Raji (cell line): ENCODE data around the gene ANKRD16.
A peak's percentile ranks its signal among the peaks of the same experiment; 100 is the strongest.

Experiments used
- POLR2A ChIP-seq: IDR thresholded peaks from 2 replicates; pipeline ENCODE4 v1.6.1; 2011; ENCODE audit warnings: low read depth, low read length, control low read depth; ENCODE audit not compliant: insufficient read depth

ANKRD16 gene

DNA sequence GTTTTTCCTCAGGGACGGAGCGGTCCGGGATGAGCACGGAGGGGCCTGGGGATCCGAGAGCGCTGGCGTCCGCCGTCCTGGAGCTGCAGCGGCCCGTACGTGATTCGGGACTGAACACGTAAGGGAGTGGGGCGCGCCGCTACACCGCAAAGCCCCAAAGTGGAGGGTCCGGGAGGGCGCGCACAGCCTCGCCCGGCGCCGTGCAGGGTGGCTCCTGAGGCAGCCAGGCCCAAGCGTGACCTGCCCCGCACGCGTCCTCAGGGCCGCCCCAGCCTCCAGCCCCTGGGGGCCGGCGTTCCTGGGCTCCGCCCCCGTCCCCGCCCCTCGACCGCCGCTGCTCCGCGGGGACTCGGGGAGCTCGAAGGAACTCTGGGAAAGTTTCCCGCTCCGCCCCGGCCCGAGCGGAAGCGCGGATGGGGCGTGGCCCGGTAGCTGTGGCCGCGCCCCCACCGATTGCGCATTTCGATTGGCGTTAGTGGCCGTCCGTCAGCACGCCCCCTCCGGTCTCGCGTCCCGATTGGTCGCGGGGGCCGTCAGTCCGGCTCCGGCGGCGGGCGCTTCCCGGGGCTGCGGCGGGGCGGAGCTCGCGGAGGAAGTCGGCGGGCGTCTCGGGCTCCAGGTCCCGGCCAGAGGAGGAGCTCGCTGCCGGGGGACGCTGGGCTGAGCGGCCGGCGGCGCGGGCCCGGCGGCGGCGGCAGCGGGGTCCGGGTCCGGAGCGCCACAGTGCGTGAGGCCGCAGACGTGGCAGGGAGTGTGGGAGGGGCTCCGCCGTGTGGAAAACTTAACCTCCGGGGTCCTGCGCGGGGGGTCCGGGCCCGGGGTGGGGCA is at the start of gene ANKRD16, which contains the start of gene FBH1:
ANKRD16 (minus strand) TSS at position 270 of the 828 bp plus-strand sequence. CDS start 539 bp downstream, outside the sequence.
FBH1 (plus strand) TSS at position 620 of the 828 bp plus-strand sequence; CDS start at position 723, 103 bp downstream.
- TF ChIP-seq POLR2A, result peak; percentile 97

DNA sequence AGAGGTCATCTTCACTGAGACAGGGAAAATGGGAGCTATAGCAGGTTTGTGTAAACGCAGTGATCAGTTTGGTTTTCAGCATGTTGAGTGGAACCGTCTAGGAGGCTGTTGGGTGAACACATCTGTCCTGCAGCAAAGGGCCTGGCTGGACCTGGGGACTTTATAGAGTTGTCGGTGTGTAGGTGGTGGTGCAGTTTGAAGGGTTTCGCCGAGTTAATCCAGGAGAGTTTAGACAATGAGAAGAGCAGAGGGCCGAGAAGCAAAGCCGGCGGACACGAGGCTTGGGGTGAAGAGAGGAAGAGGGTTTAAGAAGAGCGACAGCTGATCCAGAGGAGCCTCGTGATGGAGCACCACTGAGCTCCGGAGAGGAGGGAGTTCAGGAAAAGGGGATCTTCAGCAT is 48.6 kb upstream of the ANKRD16 start:
- no peak for TF ChIP-seq POLR2A

DNA sequence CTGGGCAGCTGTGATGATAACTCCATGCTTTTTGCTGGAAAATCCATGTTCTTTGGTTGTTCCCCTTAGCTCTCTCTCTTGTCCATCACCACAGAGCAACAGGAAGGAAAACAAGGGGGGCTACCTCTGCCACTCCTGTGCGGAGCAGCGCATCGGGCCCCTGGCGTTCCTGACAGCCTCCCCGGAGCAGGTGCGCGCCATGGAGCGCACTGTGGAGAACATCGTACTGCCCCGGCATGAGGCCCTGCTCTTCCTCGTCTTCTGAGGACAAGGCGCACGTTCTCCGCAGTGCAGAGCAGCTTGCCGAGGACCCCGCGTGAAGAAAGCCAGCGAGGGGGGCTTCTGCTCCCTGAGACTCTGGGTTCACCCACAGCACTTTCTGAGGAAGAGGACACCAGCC is 47.3 kb upstream of the ANKRD16 start:
- no peak for TF ChIP-seq POLR2A

DNA sequence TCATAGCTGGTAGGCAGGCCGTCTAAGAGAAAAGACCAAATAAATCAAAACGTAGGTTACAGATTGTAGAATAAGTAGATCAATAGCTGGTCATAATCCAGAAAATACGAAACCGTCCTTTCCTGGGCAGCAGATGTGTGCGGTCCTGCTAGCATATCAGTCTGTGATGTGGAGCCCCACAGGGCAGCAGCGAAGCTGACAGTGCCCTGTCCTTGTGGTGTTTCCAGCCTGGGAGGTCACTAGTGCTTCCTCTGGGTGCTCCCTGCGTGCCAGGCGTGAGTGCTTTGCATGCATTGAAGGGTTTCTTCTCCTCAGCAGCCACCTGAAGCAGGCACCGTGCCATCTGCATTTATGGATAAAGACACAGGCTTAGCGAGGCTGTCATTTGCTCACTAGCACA is 45.9 kb upstream of the ANKRD16 start:
- TF ChIP-seq POLR2A, result no peak

DNA sequence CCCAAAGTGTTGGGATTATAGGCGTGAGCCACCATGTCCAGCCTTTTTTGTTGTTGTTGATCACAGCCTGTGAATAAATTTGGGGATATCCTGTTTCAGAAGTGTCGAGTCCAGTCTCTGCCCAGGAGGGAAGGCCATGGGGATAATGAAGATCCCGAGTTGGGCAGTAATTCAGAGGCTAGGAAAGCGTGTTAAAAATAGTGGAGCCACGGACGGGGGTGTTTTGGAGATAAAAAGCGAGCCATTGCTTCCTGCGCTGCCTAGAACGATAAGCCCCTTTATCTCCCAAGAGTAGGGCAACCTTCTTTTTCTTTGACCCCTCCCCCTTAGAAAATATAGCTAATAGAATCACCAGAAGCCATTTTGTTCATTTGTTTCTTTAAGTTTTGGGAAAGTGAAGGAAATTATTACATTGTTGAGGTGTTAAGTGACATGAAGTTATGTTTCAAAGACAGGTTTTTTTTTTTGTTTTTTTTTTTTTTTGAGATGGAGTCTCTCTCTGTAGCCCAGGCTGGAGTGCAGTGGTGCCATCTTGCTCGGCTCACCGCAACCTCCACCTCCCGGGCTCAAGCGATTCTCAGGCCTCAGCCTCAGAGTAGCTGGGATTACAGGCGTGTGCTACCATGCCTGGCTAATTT is 44.3 kb upstream of the ANKRD16 start:
- no peak for TF ChIP-seq POLR2A

DNA sequence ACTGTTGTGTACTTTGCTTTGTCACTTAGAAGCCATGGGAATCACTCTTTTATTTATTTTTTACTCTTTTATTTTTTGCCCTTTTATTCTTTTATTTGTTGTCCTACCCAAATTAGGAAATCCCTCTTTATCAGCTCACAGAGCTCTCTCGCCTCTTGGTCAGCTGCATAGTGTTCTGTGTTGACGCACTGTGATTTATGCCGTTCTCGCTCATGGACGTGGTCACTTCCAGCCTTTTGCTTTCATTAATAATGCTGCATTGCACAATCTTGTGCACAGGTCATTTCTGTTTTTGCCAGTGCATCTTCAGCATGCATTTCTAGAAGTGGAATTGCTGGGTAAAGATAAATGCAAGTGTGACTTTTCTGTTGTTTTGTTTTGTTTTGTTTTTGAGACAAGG is 42.7 kb upstream of the ANKRD16 start:
- no peak for TF ChIP-seq POLR2A

DNA sequence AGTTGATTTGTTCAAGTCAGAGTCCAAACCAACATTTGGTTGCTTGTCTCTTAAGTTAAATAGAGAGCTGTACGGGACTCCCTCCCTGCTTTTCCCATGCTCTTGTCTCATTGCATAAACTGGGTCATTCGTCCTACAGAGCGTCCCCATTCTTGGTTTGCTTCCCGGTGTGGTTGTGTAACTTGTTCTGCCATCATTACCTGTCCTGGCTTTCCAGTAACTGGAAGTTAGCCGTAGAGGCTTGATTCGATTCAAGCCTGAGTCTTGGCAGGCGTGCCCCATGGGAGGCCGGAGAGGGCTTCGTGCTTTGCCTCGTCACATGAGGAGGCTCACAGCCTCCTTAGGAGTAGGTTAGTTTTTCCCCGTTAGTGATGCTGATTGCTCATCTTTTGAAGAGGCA is 40.6 kb upstream of the ANKRD16 start:
- no peak for TF ChIP-seq POLR2A

DNA sequence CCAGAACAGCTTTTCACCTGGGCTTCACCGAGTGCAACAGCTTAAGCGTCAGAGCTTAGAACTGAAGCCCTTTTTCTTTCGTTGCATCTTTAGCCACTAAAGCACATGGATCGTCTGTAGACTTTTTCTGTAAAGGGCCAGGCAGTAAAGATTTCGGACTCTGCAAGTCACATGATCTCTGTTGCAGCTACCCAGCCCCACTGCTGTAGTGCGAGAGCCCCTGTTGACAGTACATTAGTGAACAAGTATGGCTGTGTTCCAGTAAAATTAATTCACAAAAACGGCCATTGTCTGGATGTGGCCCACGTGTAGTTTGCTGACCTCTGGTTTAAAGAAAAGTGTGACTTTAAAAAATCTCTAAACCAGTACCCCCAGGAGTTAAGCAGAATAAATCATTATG is 39.7 kb upstream of the ANKRD16 start:
- no peak for TF ChIP-seq POLR2A

DNA sequence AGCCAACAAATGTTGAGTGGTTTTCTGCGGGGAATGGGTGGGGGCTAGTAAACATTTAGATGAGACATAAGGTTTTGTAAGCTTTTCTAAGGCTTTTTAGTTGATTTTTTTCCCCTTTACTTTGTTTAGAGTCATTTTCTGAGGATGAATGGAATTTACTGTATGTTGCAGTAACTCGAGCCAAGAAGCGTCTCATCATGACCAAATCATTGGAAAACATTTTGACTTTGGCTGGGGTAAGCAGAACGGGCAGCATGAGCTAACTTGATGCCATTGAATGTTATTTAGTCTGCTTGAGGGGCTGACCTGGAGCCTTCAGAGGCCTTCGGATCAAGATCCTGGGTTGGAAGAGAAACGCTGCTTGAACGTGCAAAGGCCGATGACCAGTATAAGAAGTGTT is 37.6 kb upstream of the ANKRD16 start:
- TF ChIP-seq POLR2A, result no peak

DNA sequence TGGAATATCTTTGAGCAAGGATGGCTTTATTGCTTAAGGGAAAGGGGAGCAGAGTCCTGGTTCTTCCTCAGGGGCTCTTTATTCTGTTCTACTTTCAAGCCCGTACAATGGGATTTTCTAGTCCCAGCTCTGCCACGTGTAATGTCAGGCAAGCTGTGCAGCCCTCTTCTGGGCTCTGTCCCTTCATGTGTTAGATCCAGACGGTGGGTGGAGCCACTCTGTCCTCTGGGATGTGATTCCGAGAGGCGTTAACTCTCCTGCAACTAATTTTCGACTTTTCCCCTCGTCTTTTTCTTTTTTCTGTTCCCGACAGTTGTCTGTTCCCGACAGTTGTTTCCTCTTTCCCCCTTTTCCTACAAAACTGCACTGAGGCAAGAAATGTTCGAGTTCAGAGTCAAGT is 35.2 kb upstream of the ANKRD16 start:
- no peak for TF ChIP-seq POLR2A

DNA sequence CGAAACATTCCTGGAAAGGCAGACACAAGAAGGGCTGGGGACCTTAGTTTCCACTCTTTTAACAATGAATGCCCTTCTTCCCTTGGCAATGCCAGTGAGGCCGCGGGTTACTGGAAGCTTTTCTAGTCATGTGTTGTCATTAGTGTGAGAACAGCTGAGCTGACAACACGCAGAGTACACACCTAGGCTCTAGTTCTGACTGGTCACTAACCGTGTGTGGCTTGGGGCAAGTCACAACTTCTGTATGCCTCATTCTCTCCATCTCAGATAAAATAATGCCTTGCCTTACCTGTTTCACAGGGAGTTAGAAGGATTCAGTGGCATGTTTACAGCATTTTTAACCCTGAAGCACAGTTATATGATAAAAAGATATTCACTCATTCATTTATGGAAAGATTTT is 32.1 kb upstream of the ANKRD16 start:
- no peak for TF ChIP-seq POLR2A

DNA sequence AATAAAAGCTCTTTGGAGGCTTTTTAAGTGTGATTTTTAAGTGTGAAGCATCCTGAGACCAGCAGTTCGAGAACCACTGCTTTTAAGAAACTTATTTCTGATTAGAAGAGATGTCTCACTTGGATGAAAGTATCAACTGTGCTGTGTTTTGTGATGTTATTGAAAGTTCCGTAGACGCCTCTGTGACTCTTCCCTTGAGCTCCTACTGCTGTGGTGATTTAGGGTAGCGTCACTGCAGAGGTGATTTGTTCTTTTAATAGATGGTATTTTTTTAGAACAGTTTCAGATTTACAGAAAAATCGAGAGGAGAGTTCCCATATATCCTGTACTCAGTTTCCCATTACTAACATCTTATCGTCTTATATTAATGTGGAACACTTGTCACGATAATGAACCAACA is 29.9 kb upstream of the ANKRD16 start:
- TF ChIP-seq POLR2A, result no peak

DNA sequence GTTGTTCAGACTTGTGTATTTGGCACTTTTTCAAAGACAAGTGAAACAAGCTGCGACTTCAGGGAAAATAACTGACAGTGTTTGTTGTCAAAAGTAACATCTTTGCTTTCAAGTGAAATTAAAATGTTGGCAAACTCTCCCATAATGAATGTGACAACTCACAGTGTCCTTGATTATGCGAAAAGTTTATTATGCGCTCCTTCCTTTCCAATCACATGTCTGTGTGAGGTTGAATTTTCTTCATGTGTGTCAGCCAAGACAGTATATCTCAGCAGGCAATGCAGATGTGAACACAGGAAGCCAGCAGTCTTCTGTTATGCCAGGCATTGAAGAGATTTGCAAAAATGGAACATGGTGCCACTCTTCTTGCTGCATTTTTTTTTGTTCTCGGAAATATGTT is 29.1 kb upstream of the ANKRD16 start:
- TF ChIP-seq POLR2A, result no peak

DNA sequence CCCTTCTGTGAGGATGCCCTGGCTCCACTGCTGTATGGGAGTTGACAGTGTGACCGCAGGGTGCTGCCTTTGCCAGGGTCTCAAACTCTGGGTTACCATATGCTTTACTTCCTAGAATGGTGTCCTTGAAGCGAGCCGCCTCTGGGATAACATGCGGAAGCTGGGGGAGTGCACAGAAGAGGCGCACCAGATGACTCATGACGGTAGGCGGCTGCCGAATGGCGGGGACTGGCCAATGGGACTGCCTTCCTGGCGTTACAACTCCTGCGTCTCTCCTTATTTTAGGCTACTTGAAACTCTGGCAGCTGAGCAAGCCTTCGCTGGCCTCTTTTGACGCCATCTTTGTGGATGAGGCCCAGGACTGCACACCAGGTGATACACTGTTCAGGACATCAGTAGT is 27.6 kb upstream of the ANKRD16 start:
- no peak for TF ChIP-seq POLR2A

DNA sequence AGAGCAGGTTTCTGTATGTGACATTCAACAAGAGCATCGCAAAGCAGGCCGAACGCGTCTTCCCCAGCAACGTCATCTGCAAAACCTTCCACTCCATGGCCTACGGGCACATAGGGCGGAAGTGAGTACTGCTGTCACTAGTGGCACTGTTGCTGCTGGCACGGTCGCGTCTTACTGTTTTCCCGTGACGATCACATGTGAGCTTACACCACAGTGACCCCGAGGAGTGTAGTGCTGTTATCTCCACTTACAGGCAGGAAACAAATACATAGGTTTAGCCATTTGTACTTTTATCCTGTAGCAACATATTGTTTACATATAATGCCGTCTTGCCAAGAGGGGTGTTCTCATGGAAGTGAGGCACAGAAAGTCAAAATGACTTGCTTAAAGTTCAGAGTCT is 25.8 kb upstream of the ANKRD16 start:
- no peak for TF ChIP-seq POLR2A

DNA sequence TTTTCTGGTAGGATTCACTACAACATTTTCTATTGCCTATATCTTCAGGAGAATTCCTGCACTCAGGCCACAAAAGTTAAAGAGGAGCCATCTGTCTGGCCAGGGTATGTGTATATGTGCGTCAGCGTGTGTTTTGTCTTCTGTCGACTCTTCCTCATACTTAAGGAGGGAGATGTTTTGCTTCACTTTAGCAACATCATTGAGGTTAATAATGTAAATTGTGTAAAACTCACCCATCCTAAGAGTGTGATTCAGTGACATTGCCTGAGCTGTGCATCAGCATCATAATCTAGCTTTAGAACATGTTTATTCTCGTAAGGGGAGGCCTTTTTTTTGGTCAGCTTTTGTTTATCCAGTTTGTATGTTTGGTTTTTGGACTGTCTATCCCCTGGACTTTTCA is 24.0 kb upstream of the ANKRD16 start:
- TF ChIP-seq POLR2A, result no peak
